ENCODE measurements around the gene WWOX.

DNA sequence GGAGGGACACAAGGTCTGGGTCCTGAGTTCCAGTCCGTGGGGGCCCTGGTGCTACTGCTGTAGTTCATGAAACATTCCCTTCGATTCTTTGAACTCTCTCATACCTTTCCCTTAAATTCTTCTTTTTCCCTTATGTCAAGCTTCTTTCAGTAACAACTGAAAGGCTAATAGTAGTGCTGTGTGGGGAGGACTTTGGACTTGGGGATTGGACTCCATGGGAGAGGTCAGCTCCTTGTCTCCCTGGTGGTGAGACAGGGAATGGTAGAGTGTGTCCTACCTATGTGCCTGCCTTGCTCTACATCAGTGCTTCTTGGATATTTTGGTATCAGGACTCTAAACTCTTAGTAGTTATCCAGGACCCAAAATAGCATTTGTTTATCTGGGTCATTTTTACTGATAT lies 628.1 kb downstream of the WWOX start:
- TF ChIP-seq, protein P1, sequence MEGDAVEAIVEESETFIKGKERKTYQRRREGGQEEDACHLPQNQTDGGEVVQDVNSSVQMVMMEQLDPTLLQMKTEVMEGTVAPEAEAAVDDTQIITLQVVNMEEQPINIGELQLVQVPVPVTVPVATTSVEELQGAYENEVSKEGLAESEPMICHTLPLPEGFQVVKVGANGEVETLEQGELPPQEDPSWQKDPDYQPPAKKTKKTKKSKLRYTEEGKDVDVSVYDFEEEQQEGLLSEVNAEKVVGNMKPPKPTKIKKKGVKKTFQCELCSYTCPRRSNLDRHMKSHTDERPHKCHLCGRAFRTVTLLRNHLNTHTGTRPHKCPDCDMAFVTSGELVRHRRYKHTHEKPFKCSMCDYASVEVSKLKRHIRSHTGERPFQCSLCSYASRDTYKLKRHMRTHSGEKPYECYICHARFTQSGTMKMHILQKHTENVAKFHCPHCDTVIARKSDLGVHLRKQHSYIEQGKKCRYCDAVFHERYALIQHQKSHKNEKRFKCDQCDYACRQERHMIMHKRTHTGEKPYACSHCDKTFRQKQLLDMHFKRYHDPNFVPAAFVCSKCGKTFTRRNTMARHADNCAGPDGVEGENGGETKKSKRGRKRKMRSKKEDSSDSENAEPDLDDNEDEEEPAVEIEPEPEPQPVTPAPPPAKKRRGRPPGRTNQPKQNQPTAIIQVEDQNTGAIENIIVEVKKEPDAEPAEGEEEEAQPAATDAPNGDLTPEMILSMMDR (IDR thresholded peaks at IDR 0.05; ENCODE audit: poor library complexity): no peak
- no peak for TF ChIP-seq EZH2 (IDR thresholded peaks at IDR 0.05; ENCODE audit: borderline replicate concordance)

All from hepatocyte (in vitro differentiated cells).